GM12878 (cell line): ENCODE data around the gene RBM4B. TPM values are rescaled to one million over a fixed set of nuclear protein-coding genes. Genes with fewer than 3 reads are reported as not detected.

Experiments used
- ATAC-seq: fragments of 200-7000 bp; cut with Tn5 transposase; 3 replicates; pipeline ENCODE4 v1.9.1; 2020; ENCODE audit warnings: mild to moderate bottlenecking, moderate library complexity
- BruUV-seq: library from RNA; stranded (reverse); fragments of 400-500 nt; replicated peaks from 2 replicates; lab custom pipeline; 2021; lab: Mats Ljungman, UMichigan
- CTCF ChIA-PET: fragments of 300-600 bp; sonication (Branson Sonifier 250); formaldehyde crosslinking; extraction: SDS; loops from one replicate; lab custom pipeline; 2021; ENCODE audit warnings: inconsistent platforms; lab: Yijun Ruan, JAX
- POLR2A ChIA-PET: fragments of 350-600 bp; formaldehyde crosslinking; extraction: SDS; loops from one replicate; lab custom pipeline; 2021; ENCODE audit warnings: inconsistent platforms; lab: Charles Lee
- RAD21 ChIA-PET: fragments of 300-600 bp; sonication (Branson Sonifier 250); formaldehyde crosslinking; loops from one replicate; lab custom pipeline; 2023; ENCODE audit warnings: antibody characterized with exemption; ENCODE audit not compliant: unreplicated experiment; lab: Charles Lee
- SMC1A ChIA-PET: fragments of 300-600 bp; sonication (Branson Sonifier 250); formaldehyde crosslinking; loops from one replicate; lab custom pipeline; 2023; ENCODE audit not compliant: unreplicated experiment, uncharacterized antibody; lab: Charles Lee
- DNase-seq: peaks from one replicate; pipeline ENCODE4 v3.0.0-alpha.2; 2011; ENCODE audit warnings: low read depth, low spot score
- FAIRE-seq: peaks from 3 replicates; lab custom pipeline; 2011; peaks lifted over from hg19 to GRCh38; lab: Jason Lieb, UNC
- H2AFZ ChIP-seq: 2 replicates; pipeline ENCODE4 v1.6.0; 2011; ENCODE audit warnings: low read depth, low read length, control low read depth; ENCODE audit not compliant: control insufficient read depth
- H3K27ac ChIP-seq: 2 replicates; pipeline ENCODE4 v1.5.1; 2011; ENCODE audit warnings: control low read depth; ENCODE audit not compliant: control insufficient read depth, insufficient read depth
- H3K27me3 ChIP-seq, 2 experiments: replicated peaks in 1 of 2; 2 replicates each; pipeline versions ENCODE4 v1.6.0 to v1.6.1; 2011; ENCODE audit warnings: low read length in 1 of 2; ENCODE audit not compliant: control insufficient read depth in 2 of 2, insufficient read depth in 2 of 2
- H3K36me3 ChIP-seq, 2 experiments: 2 replicates each; pipeline ENCODE4 v1.5.1; 2011; ENCODE audit warnings: low read length in 1 of 2; ENCODE audit not compliant: control insufficient read depth in 2 of 2, insufficient read depth in 2 of 2
- H3K4me1 ChIP-seq: 2 replicates; pipeline ENCODE4 v1.6.1; 2011; ENCODE audit warnings: mild to moderate bottlenecking, low read length, moderate library complexity, mixed read lengths; ENCODE audit not compliant: control insufficient read depth, insufficient read depth
- H3K4me2 ChIP-seq: 2 replicates; pipeline ENCODE4 v1.6.0; 2011; ENCODE audit warnings: control low read depth; ENCODE audit not compliant: control insufficient read depth, insufficient read depth
- H3K4me3 ChIP-seq: fragments of 200-600 bp; sonication (generic); 2 replicates; pipeline ENCODE4 v1.5.1; 2016
- H3K79me2 ChIP-seq: 2 replicates; pipeline ENCODE4 v1.6.0; 2011; ENCODE audit warnings: low read length; ENCODE audit not compliant: control insufficient read depth, insufficient read depth
- H3K9ac ChIP-seq: 2 replicates; pipeline ENCODE4 v1.8.0; 2011; ENCODE audit warnings: low read length, control low read depth, mixed read lengths; ENCODE audit not compliant: control insufficient read depth, insufficient read depth
- H3K9me3 ChIP-seq: replicated peaks from 3 replicates; pipeline ENCODE4 v1.5.1; 2011; ENCODE audit warnings: mild to moderate bottlenecking, low read length; ENCODE audit not compliant: control insufficient read depth, insufficient read depth
- H4K20me1 ChIP-seq: 2 replicates; pipeline ENCODE4 v1.6.0; 2011; ENCODE audit not compliant: control insufficient read depth, insufficient read depth
- BHLHE40 ChIP-seq, 2 experiments: fragments of 450-650 bp in 1 of 2; IDR thresholded peaks; 2 replicates each; pipeline ENCODE4 v1.6.1; 2011 to 2017; ENCODE audit warnings: low read depth in 2 of 2, borderline replicate concordance in 1 of 2, improper control_type of control experiment in 1 of 2, low read length in 1 of 2, mild to moderate bottlenecking in 1 of 2
- CUX1 ChIP-seq: IDR thresholded peaks from 2 replicates; pipeline ENCODE4 v1.6.1; 2012; ENCODE audit warnings: improper control_type of control experiment, low read depth, low read length; ENCODE audit not compliant: insufficient replicate concordance
- ETV6 ChIP-seq, 2 experiments: fragments of 450-650 bp in 1 of 2; IDR thresholded peaks in 1 of 2; conservative IDR thresholded peaks in 1 of 2; 2 replicates each; pipeline ENCODE4 v1.6.1; 2014; ENCODE audit warnings: antibody characterized with exemption in 1 of 2, borderline replicate concordance in 1 of 2, low read depth in 1 of 2, mild to moderate bottlenecking in 1 of 2, moderate library complexity in 1 of 2
- HDAC6 ChIP-seq: fragments of 200-600 bp; sonication (generic); IDR thresholded peaks from one replicate; pipeline ENCODE4 v1.8.0; 2017; ENCODE audit warnings: antibody characterized with exemption; ENCODE audit not compliant: unreplicated experiment
- NBN ChIP-seq: fragments of 450-650 bp; IDR thresholded peaks from 2 replicates; pipeline ENCODE4 v1.6.1; 2016
- POLR2AphosphoS2 ChIP-seq: IDR thresholded peaks from 2 replicates; pipeline ENCODE4 v1.6.1; 2011; ENCODE audit warnings: low read depth, mild to moderate bottlenecking, low read length, improper control_type of control experiment, moderate library complexity
- REST ChIP-seq: IDR thresholded peaks from 2 replicates; pipeline ENCODE4 v1.6.1; 2012; ENCODE audit warnings: mild to moderate bottlenecking, low read depth, low read length
- SREBF2 ChIP-seq: IDR thresholded peaks from 2 replicates; pipeline ENCODE4 v1.6.1; 2012; ENCODE audit warnings: mild to moderate bottlenecking, low read length
- STAT1 ChIP-seq: fragments of 450-650 bp; conservative IDR thresholded peaks from 2 replicates; pipeline ENCODE4 v1.6.1; 2014; ENCODE audit warnings: antibody characterized with exemption, mild to moderate bottlenecking
- WGBS: methylation state at CpG from one replicate; pipeline ENCODE4 v1.1.6; 2016; ENCODE audit warnings: low lambda C conversion rate; ENCODE audit not compliant: insufficient replicate concordance, insufficient coverage; ENCODE audit errors: missing lambda C conversion rate; 5-methylcytosine and 5-hydroxymethylcytosine counted together
- in situ Hi-C: fragments of 300-500 bp; cut with MboI; formaldehyde crosslinking; loops from 9 replicates; pipeline ENCODE4 v1.14.3; 2018; ENCODE audit warnings: mixed read lengths
- intact Hi-C: fragments of 100-400 bp; cut with micrococcal nuclease; formaldehyde crosslinking; loops from one replicate; pipeline ENCODE4 v1.14.2; 2022; ENCODE audit not compliant: unreplicated experiment
- polyA plus RNA-seq, 11 experiments: library from polyadenylated mRNA; depleted of rRNA in 4 of 11; unstranded in 6 of 11; stranded (reverse) in 5 of 11; fragments of >200 nt; fragmentation: Nextera tagmentation in 4 of 11; fragmentation: Illumina TruSeq in 1 of 11; extraction: Ambion mirVana in 4 of 11; extraction: Trizol in 1 of 11; gene quantifications; 1 replicate in 1 of 11; 2 replicates in 10 of 11; pipeline versions ENCODE4 v1.2.1 to v1.2.3, GENCODE V29; 2011 to 2016; ENCODE audit warnings: inconsistent platforms in 2 of 11, missing spikeins in 2 of 11, low read depth in 1 of 11
- total RNA-seq, 4 experiments: library from RNA; depleted of rRNA in 3 of 4; stranded (reverse); fragments of >200 nt in 3 of 4; fragmentation: Illumina TruSeq in 1 of 4; extraction: Trizol in 1 of 4; gene quantifications; 2 replicates each; pipeline versions ENCODE4 v1.2.1 to v1.2.3, GENCODE V29; 2013 to 2021
- TF ChIP-seq, protein P1 (sequence below): fragments of 450-650 bp; IDR thresholded peaks from 2 replicates; pipeline ENCODE4 v1.6.1; 2017; ENCODE audit warnings: low read depth, mild to moderate bottlenecking, moderate library complexity

Gene RBM4B
- total and polyA plus RNA-seq, 10 of the 15 experiments (the other 5 are each of a cell fraction or from before 2014, with no cell fraction given) = 16.1 to 37.0 (median 21.6) TPM

DNA sequence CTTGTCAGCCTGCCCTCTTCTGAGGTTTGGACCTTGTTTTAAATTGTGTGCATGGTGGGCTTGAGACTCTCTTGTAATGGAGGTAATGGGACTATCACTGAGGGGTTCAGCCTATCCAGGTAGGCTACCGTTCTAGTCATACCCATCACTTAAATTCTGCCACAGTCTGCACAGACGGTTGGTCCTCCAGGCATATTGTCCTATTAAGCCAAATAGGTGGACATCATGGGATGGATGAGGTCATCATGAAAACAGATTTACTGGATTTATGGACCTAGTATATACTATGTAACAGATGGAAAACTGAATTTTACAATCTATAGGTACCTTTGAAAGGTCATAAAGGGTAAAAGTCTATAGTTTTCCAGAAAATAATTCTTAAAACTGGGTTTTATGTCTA, 48.3 kb downstream of the RBM4B start (continued):
- TF ChIP-seq SREBF2 = no peak

- no peak overlapping the region for H3K9ac ChIP-seq
- FAIRE-seq (no peak), ATAC-seq (no peak), DNase-seq (no peak)
- no peaks in the 10 kb centered on the region for H3K4me1 ChIP-seq
- ChIA-PET POLR2A (interaction anchor here (0.5 to 1.2 kb wide), 3 partner anchors 9 to 122 kb away, joined by 3 to 6 read pairs (median 3); no protein-coding TSS in a partner anchor), SMC1A (interaction anchor here (1.0 to 2.4 kb wide), 2 partner anchors 8 to 10 kb away, joined by 4 to 10 read pairs; partner anchors contain the start of gene RBM4), RAD21 (interaction anchor here (1.5 kb wide), 1 partner anchor 82 kb away, joined by 3 read pairs; the partner anchor contains the start of gene ZDHHC24), CTCF (interaction anchor here (0.8 to 2.8 kb wide), 2 partner anchors 10 to 18 kb away, joined by 3 to 11 read pairs; partner anchors contain the start of gene RBM4)
- WGBS = over 99% methylated on average over 7 of the region's 7 CpGs
- H4K20me1 ChIP-seq = peaks cover 10% of the 10 kb centered on the region; the same call in 1 of the 2 replicates
- H3K36me3 ChIP-seq = peaks cover 49 to 65% of the 10 kb centered on the region in 2 experiments
- in situ Hi-C loops (no loop called here), intact Hi-C loops (no loop called here)
- H3K79me2 ChIP-seq = peaks cover 85% of the 10 kb centered on the region
- no peak overlapping the region for H2AFZ ChIP-seq
- no peaks in the 10 kb centered on the region for H3K27me3 ChIP-seq
- H3K9me3 ChIP-seq = no peaks in the 10 kb centered on the region; the same call in 2 of the 3 replicates
- H3K27ac ChIP-seq = no peak overlapping the region
- H3K4me3 ChIP-seq = no peak overlapping the region
- no peak overlapping the region for H3K4me2 ChIP-seq
- BruUV-seq = TSS peak; percentile 11
- TF ChIP-seq REST (no peak), CUX1 (no peak), POLR2AphosphoS2 (no peak), STAT1 (no peak), HDAC6 (no peak), NBN (no peak), BHLHE40 (IDR thresholded peaks at IDR 0.05; ENCODE audit: borderline replicate concordance in 1 of 2, low read depth in 2 of 2, low read length in 1 of 2) (no peak), ETV6 (conservative IDR thresholded peaks at IDR 0.05 in 1 of 2, IDR thresholded peaks at IDR 0.05 in 1 of 2; ENCODE audit: borderline replicate concordance in 1 of 2, low read depth in 1 of 2) (no peak)
- TF ChIP-seq, protein P1, sequence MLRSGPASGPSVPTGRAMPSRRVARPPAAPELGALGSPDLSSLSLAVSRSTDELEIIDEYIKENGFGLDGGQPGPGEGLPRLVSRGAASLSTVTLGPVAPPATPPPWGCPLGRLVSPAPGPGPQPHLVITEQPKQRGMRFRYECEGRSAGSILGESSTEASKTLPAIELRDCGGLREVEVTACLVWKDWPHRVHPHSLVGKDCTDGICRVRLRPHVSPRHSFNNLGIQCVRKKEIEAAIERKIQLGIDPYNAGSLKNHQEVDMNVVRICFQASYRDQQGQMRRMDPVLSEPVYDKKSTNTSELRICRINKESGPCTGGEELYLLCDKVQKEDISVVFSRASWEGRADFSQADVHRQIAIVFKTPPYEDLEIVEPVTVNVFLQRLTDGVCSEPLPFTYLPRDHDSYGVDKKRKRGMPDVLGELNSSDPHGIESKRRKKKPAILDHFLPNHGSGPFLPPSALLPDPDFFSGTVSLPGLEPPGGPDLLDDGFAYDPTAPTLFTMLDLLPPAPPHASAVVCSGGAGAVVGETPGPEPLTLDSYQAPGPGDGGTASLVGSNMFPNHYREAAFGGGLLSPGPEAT = no peak
These were observed 49.6 kb downstream of the RBM4B start for GRCh38 chr11:66628061-66628603.
